Endothelial cell of umbilical vein (primary cell): Measurements from ENCODE around the gene INTS6L. TPM values are rescaled to one million over a fixed set of nuclear protein-coding genes. Genes with fewer than 3 reads are reported as not detected.

Experiments
- Bru-seq: library from RNA; stranded (reverse); fragments of 400-500 nt; gene quantifications from one replicate; lab custom pipeline; 2021; lab: Mats Ljungman, UMichigan
- BruChase-seq, 2 experiments: library from RNA; stranded (reverse); fragments of 400-500 nt; gene quantifications; one replicate each; lab custom pipeline; 2021; lab: Mats Ljungman, UMichigan
- BruUV-seq: library from RNA; stranded (reverse); fragments of 400-500 nt; replicated peaks from 2 replicates; lab custom pipeline; 2021; lab: Mats Ljungman, UMichigan
- CTCF ChIA-PET: fragments of 300-600, 350-600 bp; sonication (Branson Sonifier 250); formaldehyde crosslinking; loops from one replicate; lab custom pipeline; 2021; ENCODE audit warnings: antibody characterized with exemption, inconsistent platforms; lab: Charles Lee
- POLR2A ChIA-PET: fragments of 300-600, 350-600 bp; sonication (Branson Sonifier 250); formaldehyde crosslinking; loops from one replicate; lab custom pipeline; 2021; ENCODE audit warnings: antibody characterized with exemption, inconsistent platforms; lab: Charles Lee
- DNase-seq: peaks from one replicate; pipeline ENCODE4 v3.0.0-alpha.2; 2011; ENCODE audit warnings: low read depth, low spot score
- FAIRE-seq: peaks from 2 replicates; lab custom pipeline; 2011; peaks lifted over from hg19 to GRCh38; lab: Jason Lieb, UNC
- H2AFZ ChIP-seq: 2 replicates; pipeline ENCODE4 v1.6.0; 2012; ENCODE audit warnings: low read depth, low read length, control low read depth, inconsistent platforms
- H3K27ac ChIP-seq: 2 replicates; pipeline ENCODE4 v1.5.1; 2011; ENCODE audit warnings: low read depth, mild to moderate bottlenecking, control low read depth, low read length, moderate library complexity; ENCODE audit not compliant: insufficient read depth
- H3K27me3 ChIP-seq, 2 experiments: 2 replicates each; pipeline versions ENCODE4 v1.6.0 to v1.6.1; 2011; ENCODE audit warnings: low read length in 2 of 2, mixed read lengths in 1 of 2; ENCODE audit not compliant: control insufficient read depth in 2 of 2, insufficient read depth in 2 of 2
- H3K36me3 ChIP-seq, 2 experiments: 2 replicates in 1 of 2; 3 replicates in 1 of 2; pipeline ENCODE4 v1.5.1; 2011; ENCODE audit warnings: low read length in 2 of 2, mild to moderate bottlenecking in 1 of 2, moderate library complexity in 1 of 2; ENCODE audit not compliant: control insufficient read depth in 2 of 2, insufficient read depth in 2 of 2; ENCODE audit errors: extremely low read depth in 1 of 2
- H3K4me1 ChIP-seq: 3 replicates; pipeline ENCODE4 v1.5.1; 2011; ENCODE audit warnings: mild to moderate bottlenecking, low read length; ENCODE audit not compliant: control insufficient read depth, insufficient read depth; ENCODE audit errors: extremely low read depth
- H3K4me2 ChIP-seq: 2 replicates; pipeline ENCODE4 v1.6.1; 2011; ENCODE audit warnings: low read length, control low read depth, mixed read lengths; ENCODE audit not compliant: insufficient read depth
- H3K4me3 ChIP-seq, 3 experiments: fragments of 200-600 bp in 1 of 3; sonication (generic), shearing (Covaris generic) in 1 of 3; replicated peaks in 1 of 3; 2 replicates each; pipeline ENCODE4 v1.5.1; 2011 to 2016; ENCODE audit warnings: control low read depth in 3 of 3, low read length in 3 of 3, mild to moderate bottlenecking in 2 of 3, inconsistent platforms in 1 of 3, low read depth in 1 of 3, moderate library complexity in 1 of 3; ENCODE audit not compliant: insufficient read depth in 1 of 3
- H3K79me2 ChIP-seq: 2 replicates; pipeline ENCODE4 v1.6.0; 2012; ENCODE audit warnings: low read length, inconsistent platforms; ENCODE audit not compliant: control insufficient read depth, insufficient read depth
- H3K9ac ChIP-seq: replicated peaks from 2 replicates; pipeline ENCODE3; 2011; ENCODE audit warnings: low read length, control low read depth; ENCODE audit not compliant: insufficient read depth; ENCODE audit errors: extremely low read depth
- H3K9me1 ChIP-seq: replicated peaks from 3 replicates; pipeline ENCODE4 v1.6.0; 2011; ENCODE audit warnings: mild to moderate bottlenecking, low read length; ENCODE audit not compliant: control insufficient read depth, insufficient read depth; ENCODE audit errors: extremely low read depth
- H3K9me3 ChIP-seq: replicated peaks from 2 replicates; pipeline ENCODE4 v1.5.1; 2012; ENCODE audit warnings: low read length, inconsistent platforms; ENCODE audit not compliant: control insufficient read depth, insufficient read depth
- H4K20me1 ChIP-seq: replicated peaks from 2 replicates; pipeline ENCODE3; 2011; ENCODE audit warnings: mild to moderate bottlenecking, low read length; ENCODE audit not compliant: control insufficient read depth, insufficient read depth; ENCODE audit errors: extremely low read depth
- FOS ChIP-seq: IDR thresholded peaks from 2 replicates; pipeline ENCODE4 v1.6.1; 2011; ENCODE audit warnings: mild to moderate bottlenecking, low read length, moderate library complexity, borderline replicate concordance; ENCODE audit not compliant: insufficient read depth
- MAX ChIP-seq: IDR thresholded peaks from 2 replicates; pipeline ENCODE4 v1.6.1; 2011; ENCODE audit not compliant: insufficient read depth, insufficient read length
- MYC ChIP-seq: IDR thresholded peaks from one replicate; pipeline ENCODE4 v1.6.1; 2011; ENCODE audit warnings: mild to moderate bottlenecking, low read depth, low read length
- POLR2A ChIP-seq: IDR thresholded peaks from 2 replicates; pipeline ENCODE4 v1.6.1; 2012; ENCODE audit warnings: low read depth, mild to moderate bottlenecking, control low read depth, low read length
- POLR2AphosphoS5 ChIP-seq: IDR thresholded peaks from 2 replicates; pipeline ENCODE4 v1.6.1; 2012; ENCODE audit warnings: low read depth, mild to moderate bottlenecking, control low read depth, low read length, moderate library complexity; ENCODE audit not compliant: insufficient read depth
- dilution Hi-C: fragments of 300-500 bp; cut with MboI; formaldehyde crosslinking; loops from one replicate; pipeline ENCODE4 v1.15.0; 2019; ENCODE audit warnings: low sequenced_read_pairs; ENCODE audit not compliant: extremely low pct_ligation_motif_present
- intact Hi-C: fragments of 100-400 bp; cut with micrococcal nuclease; formaldehyde crosslinking; loops from one replicate; pipeline ENCODE4 v1.10.0; 2022
- long read RNA-seq: library from polyadenylated mRNA; stranded (forward); transcript quantifications from one replicate; pipeline ENCODE4 v2.0.0, GENCODE V29; 2021
- polyA minus RNA-seq, 3 experiments: library from RNA; depleted of rRNA, polyadenylated mRNA; stranded (reverse); fragments of >200 nt; gene quantifications; 1 replicate in 1 of 3; 2 replicates in 2 of 3; pipeline ENCODE4 v1.2.3, GENCODE V29; 2011
- polyA plus RNA-seq, 4 experiments: library from polyadenylated mRNA; depleted of rRNA in 3 of 4; stranded (reverse) in 3 of 4; unstranded in 1 of 4; fragments of >200 nt; gene quantifications; 2 replicates each; pipeline versions ENCODE4 v1.2.1 to v1.2.3, GENCODE V29; 2011 to 2012; ENCODE audit warnings: missing spikeins in 1 of 4
- total RNA-seq: library from RNA; stranded (reverse); gene quantifications from 2 replicates; pipeline ENCODE4 v1.2.3, GENCODE V29; 2021

The INTS6L gene
- total RNA-seq (5.6 and 7.5 TPM in 2 replicates), polyA plus RNA-seq (4.5 and 5.2 TPM in 2 replicates), polyA minus RNA-seq (6.9 and 7.9 TPM in 2 replicates), Bru-seq, nascent RNA (percentile 57 among the genes with signal in this experiment), BruChase-seq, experiment 1, labeled RNA remaining after a 6-hour chase (percentile 55 among the genes with signal in this experiment), BruChase-seq, experiment 2, labeled RNA remaining after a 2-hour chase (percentile 78 among the genes with signal in this experiment)
- polyA plus RNA-seq (2011; cell fraction: cytosol; rRNA removed) = 2.3 and 3.4 TPM in 2 replicates
- 59.3 and 71.0 TPM in 2 replicates for polyA plus RNA-seq (2011; cell fraction: nucleus; rRNA removed)
- polyA plus RNA-seq (2012) = 4.6 and 5.3 TPM in 2 replicates
- not detected for polyA minus RNA-seq (2011; cell fraction: cytosol; rRNA and poly(A)+ RNA removed)
- 18.0 and 18.8 TPM in 2 replicates for polyA minus RNA-seq (2011; cell fraction: nucleus; rRNA and poly(A)+ RNA removed)
- long read RNA-seq, partial matches to known transcripts = 3 of 13 reads
- long read RNA-seq, other reads (novel, unspliced or antisense) = 7 of 13 reads

DNA sequence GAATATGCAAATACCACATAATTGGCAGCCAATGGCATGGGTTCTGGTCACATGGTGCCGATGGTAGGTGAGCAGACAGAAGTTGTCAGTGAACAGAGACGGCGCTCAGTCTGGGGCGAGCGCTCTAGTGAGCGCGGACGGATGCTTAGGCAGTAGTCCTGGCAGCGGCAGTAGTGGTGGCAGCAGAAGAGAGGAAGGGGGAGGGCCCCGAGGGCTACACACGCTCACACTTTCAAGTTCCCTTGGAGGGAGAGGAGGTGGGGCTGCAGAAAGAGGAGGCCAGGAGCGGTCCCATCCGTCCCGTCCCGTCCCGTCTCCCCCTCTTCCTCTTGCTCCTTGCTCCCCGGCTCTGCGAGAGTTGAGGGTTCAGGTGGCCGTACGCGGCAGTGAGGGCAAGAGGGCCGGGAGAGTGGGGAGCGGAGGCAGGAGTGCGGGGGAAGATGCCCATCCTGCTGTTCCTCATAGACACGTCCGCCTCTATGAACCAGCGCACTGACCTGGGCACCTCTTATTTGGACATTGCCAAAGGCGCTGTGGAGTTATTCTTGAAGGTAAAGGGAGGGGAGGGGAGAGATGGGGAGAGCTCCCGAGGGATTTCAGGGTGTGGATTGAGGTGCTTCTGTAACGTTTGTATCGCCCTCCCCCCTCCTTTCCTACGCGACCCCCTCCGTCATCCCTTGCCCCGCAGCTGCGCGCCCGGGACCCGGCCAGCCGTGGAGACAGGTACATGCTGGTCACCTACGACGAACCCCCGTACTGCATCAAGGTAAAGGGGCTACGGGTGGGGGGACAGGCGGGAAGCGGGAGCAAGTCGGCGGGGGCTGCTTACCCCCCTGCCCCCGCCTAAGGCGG lies at the start of gene INTS6L:
Gene INTS6L, plus strand, starts transcription at position 108 of the 852 bp plus-strand sequence. Its CDS starts 333 bp downstream, at position 441.
- no peaks in the 10 kb centered on the region for H3K36me3 ChIP-seq
- no peaks in the 10 kb centered on the region for H3K9me1 ChIP-seq
- FAIRE-seq (peak; percentile 97), DNase-seq (peak; percentile 91)
- dilution Hi-C loops (no loop called here), intact Hi-C loops (loop anchor here (1.0 to 10.0 kb wide), 6 partner anchors 38 to 744 kb away; partner anchors contain the start of gene SMIM10L2A)
- H3K27ac ChIP-seq = peak within 1 kb of the TSS; percentile 61
- no peaks in the 10 kb centered on the region for H3K27me3 ChIP-seq
- H2AFZ ChIP-seq = peak within 1 kb of the TSS; percentile 70
- peak within 1 kb of the TSS; percentile 58 to 73 (median 65) for H3K4me3 ChIP-seq
- H3K4me1 ChIP-seq = peaks cover 4% of the 10 kb centered on the region
- H3K9ac ChIP-seq = peak within 1 kb of the TSS; percentile 60
- peak; percentile 87 for TF ChIP-seq POLR2AphosphoS5
- peak; percentile 79 for TF ChIP-seq MAX
- no peak for TF ChIP-seq MYC
- TF ChIP-seq FOS = no peak
- peak; percentile 91 for TF ChIP-seq POLR2A
- peak within 1 kb of the TSS; percentile 71 for H3K4me2 ChIP-seq
- ChIA-PET POLR2A (interaction anchor here (0.6 kb wide), 1 partner anchor 461 kb away, joined by 3 read pairs; no protein-coding TSS in a partner anchor), CTCF (interaction anchor here (1.0 kb wide), 1 partner anchor 36 kb away, joined by 3 read pairs; no protein-coding TSS in a partner anchor)
- H3K79me2 ChIP-seq = no peaks in the 10 kb centered on the region
- H4K20me1 ChIP-seq = no peaks in the 10 kb centered on the region
- H3K9me3 ChIP-seq = no peaks in the 10 kb centered on the region
- BruUV-seq = TSS peak; percentile 59
